IMR-90 (cell line): ENCODE measurements around the gene REXO5. TPM values are rescaled to one million over a fixed set of nuclear protein-coding genes. Genes with fewer than 3 reads are reported as not detected.
A peak's percentile ranks its signal among the peaks of the same experiment; 100 is the strongest.

ENCODE experiments used
- ATAC-seq: fragments of 200-7000 bp; cut with Tn5 transposase; 2 replicates; pipeline ENCODE4 v1.9.1; 2020; ENCODE audit warnings: low read depth, mild to moderate bottlenecking, moderate library complexity
- BruUV-seq: library from RNA; stranded (reverse); fragments of 400-500 nt; replicated peaks from 2 replicates; lab custom pipeline; 2021; lab: Mats Ljungman, UMichigan
- CTCF ChIA-PET: fragments of 300-600 bp; formaldehyde crosslinking; extraction: SDS; loops from one replicate; lab custom pipeline; 2021; ENCODE audit warnings: antibody characterized with exemption; lab: Yijun Ruan, JAX
- POLR2A ChIA-PET: fragments of 300-600 bp; sonication (Branson Sonifier 250); formaldehyde crosslinking; loops from one replicate; lab custom pipeline; 2022; ENCODE audit warnings: antibody characterized with exemption; ENCODE audit not compliant: unreplicated experiment; lab: Charles Lee
- DNase-seq: peaks from one replicate; pipeline ENCODE4 v3.0.0; 2013
- H2AFZ ChIP-seq: replicated peaks from 2 replicates; pipeline ENCODE3; 2013; ENCODE audit warnings: low read length, mild to moderate bottlenecking; ENCODE audit not compliant: poor library complexity
- H2AK5ac ChIP-seq: 2 replicates; pipeline ENCODE4 v1.6.1; 2013; ENCODE audit warnings: low read depth, low read length, inconsistent platforms
- H2AK9ac ChIP-seq: replicated peaks from 2 replicates; pipeline ENCODE3; 2013; ENCODE audit warnings: mild to moderate bottlenecking, low read depth, low read length, moderate library complexity; ENCODE audit not compliant: poor library complexity
- H2BK120ac ChIP-seq: 2 replicates; pipeline ENCODE4 v1.6.1; 2013; ENCODE audit warnings: low read depth, low read length, inconsistent platforms
- H2BK15ac ChIP-seq: 3 replicates; pipeline ENCODE4 v1.6.1; 2013; ENCODE audit warnings: low read depth, low read length, inconsistent platforms
- H2BK20ac ChIP-seq: 2 replicates; pipeline ENCODE4 v1.6.1; 2013; ENCODE audit warnings: low read depth, mild to moderate bottlenecking, inconsistent platforms, low read length, moderate library complexity
- H2BK5ac ChIP-seq: 2 replicates; pipeline ENCODE4 v1.6.1; 2013; ENCODE audit warnings: mild to moderate bottlenecking, low read depth, low read length, inconsistent platforms; ENCODE audit not compliant: poor library complexity, severe bottlenecking
- H3K14ac ChIP-seq: replicated peaks from 2 replicates; pipeline ENCODE4 v1.6.1; 2013; ENCODE audit warnings: low read depth, low read length, inconsistent platforms
- H3K18ac ChIP-seq: 2 replicates; pipeline ENCODE4 v1.6.1; 2013; ENCODE audit warnings: low read depth, low read length, control low read depth
- H3K23ac ChIP-seq: 2 replicates; pipeline ENCODE4 v1.6.1; 2013; ENCODE audit warnings: low read depth, low read length, inconsistent platforms
- H3K27ac ChIP-seq: 2 replicates; pipeline ENCODE4 v1.5.1; 2013; ENCODE audit warnings: mild to moderate bottlenecking, control low read depth, low read length; ENCODE audit not compliant: insufficient read depth
- H3K27me3 ChIP-seq: 2 replicates; pipeline ENCODE4 v1.6.1; 2013; ENCODE audit warnings: low read length; ENCODE audit not compliant: control insufficient read depth, insufficient read depth
- H3K36me3 ChIP-seq: 2 replicates; pipeline ENCODE4 v1.6.1; 2013; ENCODE audit warnings: low read length, mixed read lengths; ENCODE audit not compliant: control insufficient read depth, insufficient read depth
- H3K4ac ChIP-seq: 2 replicates; pipeline ENCODE4 v1.6.1; 2013; ENCODE audit warnings: low read depth, low read length, inconsistent platforms
- H3K4me1 ChIP-seq: 2 replicates; pipeline ENCODE4 v1.6.1; 2013; ENCODE audit warnings: low read length, mixed read lengths; ENCODE audit not compliant: control insufficient read depth, insufficient read depth
- H3K4me2 ChIP-seq: 2 replicates; pipeline ENCODE4 v1.6.1; 2013; ENCODE audit warnings: low read depth, mild to moderate bottlenecking, control low read depth, low read length, moderate library complexity
- H3K4me3 ChIP-seq: 2 replicates; pipeline ENCODE4 v1.5.1; 2013; ENCODE audit warnings: low read depth, mild to moderate bottlenecking, control low read depth, low read length, moderate library complexity; ENCODE audit not compliant: insufficient read depth
- H3K56ac ChIP-seq: 2 replicates; pipeline ENCODE4 v1.6.1; 2013; ENCODE audit warnings: low read length, inconsistent platforms; ENCODE audit not compliant: insufficient read depth; ENCODE audit errors: extremely low read depth
- H3K79me1 ChIP-seq, 2 experiments: 2 replicates each; pipeline ENCODE4 v1.6.1; 2013; ENCODE audit warnings: low read length in 2 of 2, inconsistent platforms in 1 of 2, low read depth in 1 of 2
- H3K9ac ChIP-seq: 2 replicates; pipeline ENCODE4 v1.6.1; 2013; ENCODE audit warnings: low read depth, low read length, control low read depth
- H3K9me1 ChIP-seq: 2 replicates; pipeline ENCODE4 v1.6.1; 2013; ENCODE audit warnings: low read length, inconsistent platforms; ENCODE audit not compliant: insufficient read depth
- H3K9me3 ChIP-seq: 2 replicates; pipeline ENCODE4 v1.6.1; 2013; ENCODE audit warnings: low read length; ENCODE audit not compliant: control insufficient read depth, insufficient read depth
- H4K20me1 ChIP-seq: 2 replicates; pipeline ENCODE4 v1.6.1; 2013; ENCODE audit warnings: low read length, inconsistent platforms; ENCODE audit not compliant: insufficient read depth
- H4K5ac ChIP-seq: 2 replicates; pipeline ENCODE4 v1.6.1; 2013; ENCODE audit warnings: mild to moderate bottlenecking, low read depth, low read length, control low read depth
- H4K8ac ChIP-seq, 2 experiments: 2 replicates each; pipeline ENCODE4 v1.6.1; 2013; ENCODE audit warnings: low read depth in 2 of 2, low read length in 2 of 2, control low read depth in 1 of 2, inconsistent platforms in 1 of 2
- H4K91ac ChIP-seq: 2 replicates; pipeline ENCODE4 v1.6.1; 2013; ENCODE audit warnings: low read depth, low read length, inconsistent platforms; ENCODE audit not compliant: insufficient read depth
- FOS ChIP-seq: fragments of 150-350 bp; IDR thresholded peaks from 2 replicates; pipeline ENCODE4 v1.6.1; 2016; ENCODE audit warnings: low read depth, low read length
- MAFK ChIP-seq: IDR thresholded peaks from 2 replicates; pipeline ENCODE4 v1.6.1; 2012; ENCODE audit warnings: low read depth, low read length, improper control_type of control experiment
- WGBS, 2 experiments: methylation state at CpG; one replicate each; pipeline versions ENCODE4 v1.1.5 to v1.1.7; 2013; ENCODE audit warnings: missing lambda C conversion rate in 2 of 2; ENCODE audit not compliant: insufficient read length in 1 of 2; ENCODE audit errors: extremely low coverage in 2 of 2; 5-methylcytosine and 5-hydroxymethylcytosine counted together
- dilution Hi-C: fragments of 300-500 bp; cut with HindIII; formaldehyde crosslinking; loops from one replicate; pipeline ENCODE4 v1.14.3; 2018; ENCODE audit warnings: low sequenced_read_pairs; ENCODE audit not compliant: unreplicated experiment
- in situ Hi-C: fragments of 300-500 bp; cut with MboI; formaldehyde crosslinking; loops from 3 replicates; pipeline ENCODE4 v1.14.3; 2019; ENCODE audit warnings: low sequenced_read_pairs, inconsistent platforms, mixed read lengths
- intact Hi-C: fragments of 100-400 bp; cut with micrococcal nuclease; formaldehyde crosslinking; loops from 2 replicates; pipeline ENCODE4 v1.10.0; 2022
- polyA plus RNA-seq, 3 experiments: library from polyadenylated mRNA; depleted of rRNA; stranded (reverse); fragments of >200 nt; gene quantifications; 2 replicates each; pipeline ENCODE4 v1.2.3, GENCODE V29; 2012; ENCODE audit warnings: low replicate concordance in 1 of 3
- total RNA-seq: library from RNA; depleted of rRNA; stranded (reverse); fragments of >200 nt; gene quantifications from 2 replicates; pipeline ENCODE4 v1.2.3, GENCODE V29; 2012
- TF ChIP-seq, protein P1 (sequence below): fragments of 150-350 bp; IDR thresholded peaks from 2 replicates; pipeline ENCODE4 v1.6.1; 2017; ENCODE audit warnings: mild to moderate bottlenecking, antibody characterized with exemption, low read length, low read depth
- TF ChIP-seq, protein P2 (sequence below): conservative IDR thresholded peaks from 2 replicates; pipeline ENCODE4 v1.5.1; 2012; ENCODE audit warnings: mild to moderate bottlenecking, low read depth, low read length, improper control_type of control experiment

REXO5 gene
- total and polyA plus RNA-seq, 2 of the 4 experiments (the other 2 are of a cell fraction): 3.7 to 7.0 TPM

DNA sequence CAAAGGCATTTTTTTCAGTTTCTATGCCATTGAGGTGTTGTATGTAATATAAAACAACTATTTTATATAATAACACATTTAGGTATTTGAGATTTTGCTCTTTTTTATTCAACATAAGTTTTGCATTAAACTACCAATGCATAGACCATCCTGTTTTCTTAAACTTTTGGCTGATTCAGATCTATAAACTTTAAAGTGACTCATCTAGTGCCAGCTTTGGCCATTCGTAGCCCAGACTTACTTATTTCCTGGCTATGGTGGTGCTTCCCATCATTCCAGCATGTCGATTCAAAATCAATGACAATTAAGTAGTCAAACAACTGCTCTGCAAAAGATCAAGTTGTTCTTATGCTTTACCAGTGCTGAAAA lies 3.2 kb upstream of the REXO5 start:
- H2BK15ac ChIP-seq: no peak overlapping the region
- H2BK120ac ChIP-seq: no peak overlapping the region
- intact Hi-C loops: no loop called here
- H3K27ac ChIP-seq: no peak overlapping the region
- no peak overlapping the region for H3K56ac ChIP-seq
- no peak overlapping the region for H3K4me3 ChIP-seq
- peaks cover 2% of the 10 kb centered on the region; the same call in 1 of the 2 replicates for H3K9me1 ChIP-seq
- H2BK20ac ChIP-seq: no peak overlapping the region
- H3K27me3 ChIP-seq: no peaks in the 10 kb centered on the region
- H4K91ac ChIP-seq: no peak overlapping the region
- no peaks in the 10 kb centered on the region for H3K36me3 ChIP-seq
- H3K9ac ChIP-seq: no peak overlapping the region
- dilution Hi-C loops: no loop called here
- 0 out of 2 replicates have a peak, but pooled peaks cover 5% of the 10 kb centered on the region for H4K20me1 ChIP-seq
- no peak overlapping the region for H3K4ac ChIP-seq
- DNase-seq (peak; percentile 15), ATAC-seq (no peak)
- no peak overlapping the region for H3K4me2 ChIP-seq
- in situ Hi-C loops: no loop called here
- ChIA-PET CTCF (no interaction called here), POLR2A (no interaction called here)
- 50% methylated on average over 2 of the region's 2 CpGs; no CpG with 5 or more reads in 1 of the 2 experiments for WGBS, 2 experiments
- no peak overlapping the region for H3K18ac ChIP-seq
- H4K5ac ChIP-seq: no peak overlapping the region
- H4K8ac ChIP-seq: no peak overlapping the region
- no peak overlapping the region for H2AK5ac ChIP-seq
- no peak overlapping the region for H3K23ac ChIP-seq
- H2BK5ac ChIP-seq: no peak overlapping the region
- TF ChIP-seq FOS (no peak), MAFK (no peak)
- TF ChIP-seq, protein P1, sequence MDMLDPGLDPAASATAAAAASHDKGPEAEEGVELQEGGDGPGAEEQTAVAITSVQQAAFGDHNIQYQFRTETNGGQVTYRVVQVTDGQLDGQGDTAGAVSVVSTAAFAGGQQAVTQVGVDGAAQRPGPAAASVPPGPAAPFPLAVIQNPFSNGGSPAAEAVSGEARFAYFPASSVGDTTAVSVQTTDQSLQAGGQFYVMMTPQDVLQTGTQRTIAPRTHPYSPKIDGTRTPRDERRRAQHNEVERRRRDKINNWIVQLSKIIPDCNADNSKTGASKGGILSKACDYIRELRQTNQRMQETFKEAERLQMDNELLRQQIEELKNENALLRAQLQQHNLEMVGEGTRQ: no peak
- TF ChIP-seq, protein P2, sequence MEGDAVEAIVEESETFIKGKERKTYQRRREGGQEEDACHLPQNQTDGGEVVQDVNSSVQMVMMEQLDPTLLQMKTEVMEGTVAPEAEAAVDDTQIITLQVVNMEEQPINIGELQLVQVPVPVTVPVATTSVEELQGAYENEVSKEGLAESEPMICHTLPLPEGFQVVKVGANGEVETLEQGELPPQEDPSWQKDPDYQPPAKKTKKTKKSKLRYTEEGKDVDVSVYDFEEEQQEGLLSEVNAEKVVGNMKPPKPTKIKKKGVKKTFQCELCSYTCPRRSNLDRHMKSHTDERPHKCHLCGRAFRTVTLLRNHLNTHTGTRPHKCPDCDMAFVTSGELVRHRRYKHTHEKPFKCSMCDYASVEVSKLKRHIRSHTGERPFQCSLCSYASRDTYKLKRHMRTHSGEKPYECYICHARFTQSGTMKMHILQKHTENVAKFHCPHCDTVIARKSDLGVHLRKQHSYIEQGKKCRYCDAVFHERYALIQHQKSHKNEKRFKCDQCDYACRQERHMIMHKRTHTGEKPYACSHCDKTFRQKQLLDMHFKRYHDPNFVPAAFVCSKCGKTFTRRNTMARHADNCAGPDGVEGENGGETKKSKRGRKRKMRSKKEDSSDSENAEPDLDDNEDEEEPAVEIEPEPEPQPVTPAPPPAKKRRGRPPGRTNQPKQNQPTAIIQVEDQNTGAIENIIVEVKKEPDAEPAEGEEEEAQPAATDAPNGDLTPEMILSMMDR: no peak
- H3K4me1 ChIP-seq: no peaks in the 10 kb centered on the region
- no peak overlapping the region for H2AK9ac ChIP-seq
- H3K14ac ChIP-seq: no peak overlapping the region
- peaks cover 7 to 16% of the 10 kb centered on the region in 2 experiments for H3K79me1 ChIP-seq
- no TSS peak for BruUV-seq
- H2AFZ ChIP-seq: no peak overlapping the region
- no peaks in the 10 kb centered on the region for H3K9me3 ChIP-seq
